ENCODE measurements around the gene REN.

Gene REN

DNA sequence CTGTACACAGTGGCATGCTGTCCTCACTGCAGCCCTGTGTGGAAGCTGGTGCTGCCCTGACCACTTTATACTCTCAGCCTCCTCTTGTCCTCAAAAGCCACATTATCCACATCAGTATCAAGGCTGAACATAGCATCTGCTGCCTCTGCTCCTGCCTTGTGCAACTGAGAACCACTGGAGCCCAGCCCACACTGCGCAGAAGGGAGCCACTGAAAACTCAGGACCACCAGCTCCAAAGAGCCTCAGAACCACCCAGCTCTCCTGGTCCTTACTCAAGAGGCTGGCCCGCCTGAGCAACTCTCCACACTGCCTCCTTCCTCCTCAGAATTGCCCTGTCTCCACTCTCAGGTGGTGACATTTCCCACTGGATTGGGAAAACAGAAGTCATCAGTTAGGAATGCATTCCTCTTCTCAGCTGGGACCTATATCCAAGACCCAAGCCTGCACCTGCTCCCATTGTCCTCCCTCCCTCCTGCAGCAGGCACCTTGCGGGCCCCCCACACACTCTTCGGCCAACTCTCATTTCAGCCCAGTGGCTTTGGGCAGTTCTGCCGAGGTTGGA is 37.1 kb upstream of the REN start:
- no peak for TF ChIP-seq EZH2 (IDR thresholded peaks at IDR 0.05)
- no peak for TF ChIP-seq POLR2AphosphoS5 (IDR thresholded peaks at IDR 0.05; ENCODE audit: borderline replicate concordance, low read depth, low read length)
- TF ChIP-seq FOXP2 (optimal IDR thresholded peaks at IDR 0.05; ENCODE audit: control extremely low read depth, extremely low read length, insufficient read depth), result no peak
- Histone ChIP-seq H3K9me3 (ENCODE audit: low read depth, low read length) (no peaks in the 10 kb centered on the region), H3K36me3 (ENCODE audit: insufficient read depth, low read length) (no peaks in the 10 kb centered on the region), H3K27ac (no peak overlapping the region), H3K9ac (ENCODE audit: insufficient read length) (no peak overlapping the region), H3K4me3 (no peak overlapping the region)
- DNase-seq (ENCODE audit: low read depth, low spot score), result no peak

DNA sequence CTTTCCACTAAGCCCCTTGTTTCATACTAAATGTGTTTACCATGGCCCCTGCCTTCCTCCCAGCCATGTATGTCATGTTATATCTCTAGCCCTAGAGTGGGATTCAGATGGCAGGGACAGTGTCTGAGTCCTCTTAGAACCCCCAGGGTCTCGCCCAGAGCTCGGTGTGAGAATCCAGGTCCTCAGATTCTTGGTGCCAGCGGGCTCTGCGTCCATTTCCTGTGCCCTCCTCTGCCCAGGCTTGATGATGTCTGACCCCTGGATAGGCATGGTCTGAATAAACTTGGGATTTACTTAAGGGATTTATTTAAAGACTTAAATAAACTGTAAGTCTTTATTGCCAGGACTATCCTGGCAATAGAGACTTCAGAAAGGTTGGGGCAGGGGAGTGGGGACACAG is 36.3 kb upstream of the REN start:
- Histone ChIP-seq H3K4me3 (no peak overlapping the region), H3K36me3 (ENCODE audit: insufficient read depth, low read length) (no peaks in the 10 kb centered on the region), H3K9me3 (ENCODE audit: low read depth, low read length) (no peaks in the 10 kb centered on the region), H3K9ac (ENCODE audit: insufficient read length) (no peak overlapping the region), H3K27ac (no peak overlapping the region)
- DNase-seq (ENCODE audit: low read depth, low spot score), result no peak
- TF ChIP-seq POLR2AphosphoS5 (IDR thresholded peaks at IDR 0.05; ENCODE audit: borderline replicate concordance, low read depth, low read length) (no peak), EZH2 (IDR thresholded peaks at IDR 0.05) (no peak), FOXP2 (optimal IDR thresholded peaks at IDR 0.05; ENCODE audit: control extremely low read depth, extremely low read length, insufficient read depth) (no peak)

DNA sequence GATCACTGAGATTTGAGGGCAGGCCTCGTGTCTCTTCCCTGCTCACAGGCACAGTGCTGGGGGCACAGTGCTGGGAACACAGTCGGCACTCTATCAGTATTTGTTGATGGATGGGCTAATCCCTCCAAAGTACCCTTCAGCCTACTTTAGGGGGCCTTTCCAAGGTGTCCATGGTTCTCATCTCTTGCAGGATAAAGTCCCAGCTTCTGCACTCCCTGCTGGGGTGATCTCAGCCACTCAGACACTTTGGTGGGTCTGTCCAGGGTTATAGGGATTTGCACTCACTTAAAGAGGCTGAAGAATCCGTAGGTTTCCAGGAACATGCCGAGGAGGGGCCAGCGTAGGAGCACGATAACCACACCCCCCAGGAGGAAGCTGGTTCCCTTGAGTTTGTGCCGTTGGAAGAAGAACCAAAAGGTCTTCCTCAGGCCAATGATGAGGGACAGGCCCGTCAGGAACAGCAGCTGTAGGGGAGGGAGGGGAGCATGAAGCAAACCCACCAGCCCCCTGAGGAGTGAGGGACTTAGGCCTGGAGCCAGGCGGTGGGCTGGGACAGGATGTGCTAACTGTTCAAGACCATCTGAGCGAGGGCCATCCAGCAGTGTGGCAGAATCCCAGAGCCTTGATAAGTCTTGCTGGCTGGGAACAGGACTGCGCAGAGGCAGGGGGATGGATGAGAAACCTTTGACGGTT is 35.4 kb upstream of the REN start:
- DNase-seq (ENCODE audit: low read depth, low spot score), result no peak
- Histone ChIP-seq H3K9ac (ENCODE audit: insufficient read length) (no peak overlapping the region), H3K27ac (no peak overlapping the region), H3K36me3 (ENCODE audit: insufficient read depth, low read length) (no peaks in the 10 kb centered on the region), H3K4me3 (no peak overlapping the region), H3K9me3 (ENCODE audit: low read depth, low read length) (no peaks in the 10 kb centered on the region)
- TF ChIP-seq POLR2AphosphoS5 (IDR thresholded peaks at IDR 0.05; ENCODE audit: borderline replicate concordance, low read depth, low read length) (no peak), FOXP2 (optimal IDR thresholded peaks at IDR 0.05; ENCODE audit: control extremely low read depth, extremely low read length, insufficient read depth) (no peak), EZH2 (IDR thresholded peaks at IDR 0.05) (no peak)

GRCh38 chr1:204199579-204199978 is 33.4 kb upstream of the REN start:
- no peak overlapping the region for H3K27ac ChIP-seq

GRCh38 chr1:204198348-204199340 is 32.5 kb upstream of the REN start:
- no peak overlapping the region for H3K4me3 ChIP-seq
- TF ChIP-seq POLR2AphosphoS5 (IDR thresholded peaks at IDR 0.05; ENCODE audit: borderline replicate concordance, low read depth, low read length) (no peak), EZH2 (IDR thresholded peaks at IDR 0.05) (no peak), FOXP2 (optimal IDR thresholded peaks at IDR 0.05; ENCODE audit: control extremely low read depth, extremely low read length, insufficient read depth) (no peak)
- H3K36me3 ChIP-seq (ENCODE audit: insufficient read depth, low read length), result no peaks in the 10 kb centered on the region
- no peak overlapping the region for H3K9ac ChIP-seq (ENCODE audit: insufficient read length)
- no peaks in the 10 kb centered on the region for H3K9me3 ChIP-seq (ENCODE audit: low read depth, low read length)
- DNase-seq (ENCODE audit: low read depth, low spot score), result no peak
- H3K27ac ChIP-seq, result no peak overlapping the region

More at GRCh38 chr1:204199579-204199978, 33.4 kb upstream of the REN start:
- Histone ChIP-seq H3K9ac (ENCODE audit: insufficient read length) (no peak overlapping the region), H3K9me3 (ENCODE audit: low read depth, low read length) (no peaks in the 10 kb centered on the region), H3K4me3 (no peak overlapping the region), H3K36me3 (ENCODE audit: insufficient read depth, low read length) (no peaks in the 10 kb centered on the region)
- no peak for TF ChIP-seq EZH2 (IDR thresholded peaks at IDR 0.05)
- TF ChIP-seq FOXP2 (optimal IDR thresholded peaks at IDR 0.05; ENCODE audit: control extremely low read depth, extremely low read length, insufficient read depth), result no peak
- no peak for TF ChIP-seq POLR2AphosphoS5 (IDR thresholded peaks at IDR 0.05; ENCODE audit: borderline replicate concordance, low read depth, low read length)
- DNase-seq (ENCODE audit: low read depth, low spot score), result no peak

- no peak for TF ChIP-seq FOXP2 (optimal IDR thresholded peaks at IDR 0.05; ENCODE audit: control extremely low read depth, extremely low read length, insufficient read depth)
- no peak for TF ChIP-seq POLR2AphosphoS5 (IDR thresholded peaks at IDR 0.05; ENCODE audit: borderline replicate concordance, low read depth, low read length)
- TF ChIP-seq EZH2 (IDR thresholded peaks at IDR 0.05), result no peak
- no peak for DNase-seq (ENCODE audit: low read depth, low spot score)
- Histone ChIP-seq H3K9me3 (ENCODE audit: low read depth, low read length) (no peaks in the 10 kb centered on the region), H3K9ac (ENCODE audit: insufficient read length) (no peak overlapping the region), H3K36me3 (ENCODE audit: insufficient read depth, low read length) (no peaks in the 10 kb centered on the region), H3K4me3 (no peak overlapping the region), H3K27ac (no peak overlapping the region)
Observed at GRCh38 chr1:204197068-204197467, 30.9 kb upstream of the REN start.

DNA sequence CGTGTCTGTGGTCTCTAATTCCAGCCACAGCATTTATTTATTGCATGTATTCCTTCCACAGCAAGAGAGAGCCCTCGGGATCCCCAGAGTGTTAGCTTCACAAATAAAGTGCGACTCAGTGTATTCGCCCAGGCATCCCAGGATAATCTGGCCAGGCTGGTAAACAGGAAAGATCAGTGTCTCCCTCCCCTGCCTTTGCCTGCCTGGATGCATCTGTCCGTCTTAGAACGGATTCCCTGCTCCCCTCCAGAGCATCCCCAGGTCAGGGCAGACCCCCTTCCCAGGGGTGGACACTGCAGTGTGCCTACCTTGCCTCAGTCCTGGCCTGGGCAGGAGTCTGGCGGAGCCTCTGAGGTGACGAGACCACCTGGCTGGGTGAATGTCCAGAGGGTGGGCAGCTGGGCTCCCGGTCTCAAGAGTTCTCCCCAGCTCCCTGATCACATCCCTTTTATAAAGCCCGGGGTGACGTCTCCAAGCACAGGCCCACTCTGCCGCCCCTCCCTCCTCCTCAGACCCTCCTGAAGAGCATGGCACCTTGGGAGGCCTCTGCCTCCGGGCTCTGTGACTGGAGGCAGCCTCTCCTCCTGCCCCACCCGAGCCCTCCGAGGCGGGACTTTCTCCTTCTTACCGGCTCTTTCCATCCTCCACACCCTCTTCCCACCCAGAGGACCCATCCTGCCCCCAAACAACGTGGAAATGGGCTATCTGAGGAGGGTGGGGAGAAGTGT is 30.1 kb upstream of the REN start, which contains the start of gene KISS1:
Gene KISS1 (minus strand): TSS at position 424 of the 728 bp plus-strand sequence. CDS start 3,615 bp downstream, outside the sequence.
- no peak for DNase-seq (ENCODE audit: low read depth, low spot score)
- Histone ChIP-seq H3K9ac (ENCODE audit: insufficient read length) (no peak within 1 kb of the TSS), H3K9me3 (ENCODE audit: low read depth, low read length) (no peaks in the 10 kb centered on the region), H3K36me3 (ENCODE audit: insufficient read depth, low read length) (no peaks in the 10 kb centered on the region), H3K27ac (no peak within 1 kb of the TSS), H3K4me3 (no peak within 1 kb of the TSS)
- TF ChIP-seq FOXP2 (optimal IDR thresholded peaks at IDR 0.05; ENCODE audit: control extremely low read depth, extremely low read length, insufficient read depth), result no peak
- no peak for TF ChIP-seq POLR2AphosphoS5 (IDR thresholded peaks at IDR 0.05; ENCODE audit: borderline replicate concordance, low read depth, low read length)
- TF ChIP-seq EZH2 (IDR thresholded peaks at IDR 0.05), result no peak
